HG03280 (cell line): ENCODE measurements around the gene MYCBPAP.

Experiments
- ATAC-seq: cut with Tn5 transposase; IDR thresholded peaks from one replicate; pipeline ENCODE4 v1.9.1; 2021; ENCODE audit warnings: mild to moderate bottlenecking, moderate library complexity; ENCODE audit not compliant: unreplicated experiment

MYCBPAP gene

DNA sequence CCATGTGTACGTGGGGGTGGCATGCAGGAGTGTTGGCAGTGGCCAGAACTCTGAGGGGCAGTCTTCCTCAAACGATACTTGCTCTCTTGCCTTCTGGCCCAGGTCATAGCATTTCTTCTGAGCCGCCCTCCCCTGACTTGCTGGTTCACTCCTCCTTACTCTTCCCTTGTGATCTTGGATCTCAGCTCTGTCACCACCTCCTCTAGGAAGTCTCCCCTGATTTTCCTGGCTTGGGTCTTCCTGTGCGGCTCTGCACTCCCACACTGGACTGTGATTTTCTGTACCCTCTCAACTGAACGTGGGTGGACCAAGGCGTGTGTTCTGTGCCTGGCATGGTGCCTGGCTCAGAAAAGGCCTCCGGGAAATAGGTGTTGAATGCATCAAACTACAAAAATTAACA is 27.2 kb downstream of the MYCBPAP start:
- no peak for ATAC-seq

DNA sequence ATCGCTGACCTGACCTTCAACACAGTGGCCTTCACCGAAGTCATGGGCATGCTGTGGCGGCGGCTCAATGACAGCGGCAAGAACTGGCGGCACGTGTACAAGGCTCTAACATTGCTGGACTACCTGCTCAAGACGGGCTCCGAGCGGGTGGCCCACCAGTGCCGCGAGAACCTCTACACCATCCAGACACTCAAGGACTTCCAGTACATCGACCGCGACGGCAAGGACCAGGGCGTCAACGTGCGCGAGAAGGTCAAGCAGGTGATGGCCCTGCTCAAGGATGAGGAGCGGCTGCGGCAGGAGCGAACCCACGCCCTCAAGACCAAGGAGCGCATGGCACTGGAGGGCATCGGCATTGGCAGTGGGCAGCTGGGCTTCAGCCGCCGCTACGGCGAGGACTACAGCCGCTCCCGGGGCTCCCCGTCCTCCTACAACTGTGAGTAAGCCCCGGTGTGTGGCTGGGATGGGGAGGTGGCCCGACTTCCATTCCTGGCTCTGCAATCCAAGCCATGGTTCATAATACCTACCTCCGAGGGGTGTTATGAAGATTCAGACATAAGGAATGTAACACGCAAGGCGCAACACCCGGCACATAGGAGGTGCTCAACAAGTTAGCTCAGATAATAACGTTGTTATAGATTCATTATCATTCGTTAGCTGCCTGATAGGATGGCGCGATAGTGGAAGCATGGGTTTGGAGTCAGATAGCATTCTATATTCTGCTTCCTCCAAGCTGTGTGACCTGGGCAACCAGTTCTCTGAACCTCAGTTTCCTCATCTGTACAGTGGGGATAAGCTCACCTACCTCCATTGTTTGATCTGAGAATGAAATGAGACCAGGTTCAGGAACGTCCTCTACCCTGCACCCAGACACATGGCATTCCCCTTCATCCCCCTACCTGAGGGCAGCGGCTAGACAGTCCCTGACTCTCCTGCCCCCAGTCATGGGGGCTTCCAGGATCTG is 28.7 kb downstream of the MYCBPAP start:
- no peak for ATAC-seq

DNA sequence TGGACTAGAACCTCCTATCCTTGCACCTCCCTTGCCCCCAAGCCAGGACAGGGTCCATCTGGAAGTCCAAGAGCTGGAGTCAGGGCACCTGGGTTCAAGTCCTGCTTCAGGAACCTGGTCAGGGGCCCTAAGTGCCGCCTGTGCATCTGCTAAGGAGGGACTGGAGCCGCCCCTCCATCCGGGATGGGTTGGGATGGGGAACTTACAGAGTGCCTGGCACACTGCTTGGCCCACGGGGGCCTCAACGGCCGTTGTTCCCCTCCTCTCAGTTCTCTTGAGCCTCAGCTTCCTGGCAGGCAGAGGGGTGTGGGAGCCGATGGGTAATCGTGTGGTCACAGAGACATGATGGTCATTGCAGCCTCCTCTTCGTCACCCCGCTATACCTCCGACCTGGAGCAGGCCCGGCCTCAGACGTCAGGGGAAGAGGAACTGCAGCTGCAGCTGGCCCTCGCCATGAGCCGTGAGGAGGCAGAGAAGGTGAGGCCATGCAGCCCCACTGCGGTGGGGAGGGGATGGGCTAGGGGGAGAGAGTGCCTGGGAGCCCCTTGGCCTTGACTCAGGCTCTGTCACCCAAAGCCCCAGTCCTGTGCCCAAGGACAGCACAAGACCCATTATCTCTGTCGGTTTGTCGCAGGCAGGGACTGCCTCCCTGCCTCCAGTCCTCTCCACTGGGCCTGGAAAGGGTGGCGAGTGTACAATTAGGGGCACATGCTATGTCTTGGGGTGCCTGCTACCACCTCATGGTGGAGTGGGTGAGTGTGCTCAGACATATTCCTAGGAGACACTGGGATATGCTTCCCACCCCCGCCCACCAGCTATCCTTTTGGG is 29.7 kb downstream of the MYCBPAP start:
- ATAC-seq: no peak

DNA sequence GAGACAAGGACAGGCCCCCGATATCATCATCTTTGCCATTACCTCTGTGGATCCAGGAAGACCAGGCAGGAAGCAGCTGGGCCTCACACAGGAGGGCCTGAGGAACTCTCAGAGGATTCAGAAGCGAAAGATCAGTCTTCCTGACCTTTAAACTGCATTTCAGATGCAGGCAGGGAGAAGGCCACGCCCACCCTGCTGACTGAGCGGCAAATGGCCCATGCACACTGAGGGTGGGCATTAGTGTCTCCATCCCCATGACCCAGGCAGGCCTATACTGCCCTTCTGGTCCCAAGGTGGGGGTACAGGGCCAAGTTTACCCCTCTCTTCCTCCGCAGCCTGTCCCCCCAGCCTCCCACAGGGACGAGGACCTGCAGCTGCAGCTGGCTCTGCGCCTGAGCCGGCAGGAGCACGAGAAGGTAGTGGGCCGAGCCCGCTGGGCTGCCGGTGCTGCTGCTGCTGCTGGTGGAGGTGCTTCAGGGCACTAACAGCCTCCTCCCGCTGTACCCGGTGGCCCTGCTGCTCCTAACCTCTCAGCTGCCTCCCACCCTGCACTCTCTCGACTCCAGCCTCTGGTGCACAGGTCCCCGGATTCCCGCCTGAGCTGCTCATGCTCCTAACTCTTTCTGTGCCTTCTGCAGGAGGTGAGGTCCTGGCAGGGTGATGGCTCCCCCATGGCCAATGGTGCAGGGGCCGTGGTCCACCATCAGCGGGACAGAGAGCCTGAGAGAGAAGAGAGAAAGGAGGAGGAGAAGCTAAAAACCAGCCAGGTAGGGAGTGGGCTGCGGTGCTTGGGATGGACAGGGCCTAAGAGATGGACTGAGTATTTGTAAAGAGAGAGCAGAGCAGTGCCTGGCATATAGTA is 30.5 kb downstream of the MYCBPAP start:
- ATAC-seq: no peak

DNA sequence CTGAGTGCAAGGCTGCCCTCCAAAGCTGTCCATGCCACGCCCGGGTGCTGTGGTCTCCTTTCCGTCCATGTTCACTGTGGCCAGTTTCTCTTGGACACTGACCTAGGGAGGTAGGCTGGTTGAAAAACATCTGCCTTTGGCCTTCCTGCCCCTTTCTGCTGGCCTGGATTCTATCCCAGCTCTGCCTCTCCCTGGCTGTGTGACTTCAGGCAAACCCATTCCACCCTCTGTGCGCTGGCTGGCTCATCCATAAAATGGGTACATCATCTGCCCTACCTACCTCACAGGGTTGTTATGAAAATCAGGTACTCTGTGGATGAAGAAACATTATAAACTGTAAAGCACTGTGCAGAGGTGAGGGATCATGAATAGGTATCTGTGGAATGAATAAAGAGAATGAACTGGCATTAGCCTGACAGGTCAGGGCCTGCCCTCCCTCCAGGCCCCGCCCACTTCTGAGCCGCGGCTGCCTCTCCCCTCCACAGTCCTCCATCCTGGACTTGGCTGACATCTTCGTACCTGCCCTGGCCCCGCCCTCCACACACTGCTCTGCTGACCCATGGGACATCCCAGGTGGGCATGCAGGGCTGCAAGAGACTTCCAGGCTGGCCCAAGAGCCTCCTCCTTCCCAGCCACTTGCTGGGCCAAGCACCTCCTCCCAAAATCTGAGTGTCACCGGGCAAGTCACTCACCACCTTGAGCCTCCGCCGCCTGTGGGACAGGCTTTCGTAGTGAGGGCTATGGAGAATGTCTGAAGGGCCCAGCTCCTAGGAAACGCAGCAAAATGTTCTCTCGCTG is 31.7 kb downstream of the MYCBPAP start:
- ATAC-seq: no peak

DNA sequence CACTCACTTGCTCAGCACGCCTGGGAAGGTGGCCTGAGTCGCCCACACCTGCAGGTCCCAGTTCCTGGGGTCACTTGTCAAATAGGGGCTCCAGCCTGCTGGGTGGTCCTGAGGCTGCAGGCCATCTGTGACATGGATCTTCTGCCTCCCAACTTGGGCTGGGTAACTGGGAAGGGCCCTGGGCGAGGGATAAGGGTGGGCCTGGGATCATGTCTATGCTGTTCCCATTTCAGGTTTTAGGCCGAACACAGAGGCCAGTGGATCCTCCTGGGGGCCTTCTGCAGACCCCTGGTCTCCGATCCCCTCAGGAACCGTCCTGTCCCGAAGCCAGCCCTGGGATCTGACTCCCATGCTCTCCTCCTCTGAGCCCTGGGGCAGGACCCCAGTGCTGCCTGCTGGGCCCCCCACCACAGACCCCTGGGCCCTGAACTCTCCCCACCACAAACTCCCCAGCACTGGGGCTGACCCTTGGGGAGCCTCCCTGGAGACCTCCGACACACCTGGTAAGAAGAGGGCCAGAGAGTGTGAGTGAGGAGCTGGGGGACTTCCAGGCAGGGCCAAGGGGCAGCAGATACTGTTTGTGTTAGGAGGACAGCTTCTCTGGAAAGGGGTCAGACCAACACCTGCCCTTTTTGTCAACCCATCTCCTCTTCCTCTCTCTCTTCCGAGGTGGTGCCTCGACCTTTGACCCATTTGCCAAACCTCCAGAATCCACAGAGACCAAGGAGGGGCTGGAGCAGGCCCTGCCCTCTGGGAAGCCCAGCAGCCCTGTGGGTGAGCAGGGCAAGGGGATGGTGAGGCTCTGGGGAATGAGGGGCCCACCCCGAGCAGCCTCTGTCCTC is 32.5 kb downstream of the MYCBPAP start:
- no peak for ATAC-seq

DNA sequence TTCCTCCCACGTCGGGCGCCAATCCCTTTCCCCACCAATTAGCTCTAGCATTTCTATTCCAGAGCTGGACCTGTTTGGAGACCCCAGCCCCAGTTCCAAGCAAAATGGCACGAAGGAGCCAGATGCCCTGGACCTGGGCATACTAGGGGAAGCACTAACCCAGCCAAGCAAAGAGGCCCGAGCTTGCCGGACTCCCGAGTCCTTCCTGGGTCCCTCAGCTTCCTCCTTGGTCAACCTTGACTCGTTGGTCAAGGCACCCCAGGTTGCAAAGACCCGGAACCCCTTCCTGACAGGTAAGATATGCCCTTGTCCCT is 33.1 kb downstream of the MYCBPAP start:
- no peak for ATAC-seq

DNA sequence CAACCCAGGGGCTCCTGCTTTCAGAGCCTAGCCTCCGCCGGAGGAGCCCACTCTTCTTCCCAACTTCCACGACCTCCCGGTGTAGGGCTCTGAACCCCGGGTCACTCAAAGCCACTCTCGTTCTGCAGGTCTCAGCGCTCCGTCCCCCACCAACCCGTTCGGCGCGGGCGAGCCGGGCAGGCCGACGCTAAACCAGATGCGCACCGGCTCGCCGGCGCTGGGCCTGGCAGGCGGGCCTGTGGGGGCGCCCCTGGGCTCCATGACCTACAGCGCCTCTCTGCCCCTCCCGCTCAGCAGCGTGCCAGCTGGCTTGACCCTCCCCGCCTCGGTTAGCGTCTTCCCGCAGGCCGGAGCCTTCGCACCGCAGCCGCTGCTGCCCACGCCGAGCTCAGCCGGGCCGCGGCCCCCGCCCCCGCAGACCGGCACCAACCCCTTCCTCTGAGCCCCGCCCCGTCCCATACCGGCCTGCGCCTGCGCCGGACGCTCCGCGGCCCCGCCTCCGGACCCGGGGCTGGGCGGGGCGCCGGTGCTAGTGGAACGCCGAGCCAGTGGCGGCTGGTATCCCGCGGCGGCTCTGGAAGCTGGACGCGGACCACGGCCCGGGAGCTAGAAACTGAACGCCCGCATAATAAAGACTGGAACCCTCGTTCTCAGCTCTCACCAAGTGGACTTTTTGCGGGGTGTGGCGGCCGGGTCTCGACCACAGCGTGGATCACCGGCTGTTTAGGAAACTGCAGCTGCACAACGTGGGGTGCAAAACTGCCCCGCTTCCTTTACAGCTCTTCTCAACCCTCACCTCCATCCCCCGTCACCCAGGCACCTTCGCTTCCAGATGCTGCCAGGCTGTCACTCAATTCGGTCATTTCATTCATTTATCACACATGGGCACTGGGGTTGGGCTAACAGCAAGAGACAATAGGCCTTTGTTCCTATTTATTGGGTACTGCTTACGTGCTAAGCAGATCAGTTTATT is 33.8 kb downstream of the MYCBPAP start:
- peak; percentile 84 for ATAC-seq

DNA sequence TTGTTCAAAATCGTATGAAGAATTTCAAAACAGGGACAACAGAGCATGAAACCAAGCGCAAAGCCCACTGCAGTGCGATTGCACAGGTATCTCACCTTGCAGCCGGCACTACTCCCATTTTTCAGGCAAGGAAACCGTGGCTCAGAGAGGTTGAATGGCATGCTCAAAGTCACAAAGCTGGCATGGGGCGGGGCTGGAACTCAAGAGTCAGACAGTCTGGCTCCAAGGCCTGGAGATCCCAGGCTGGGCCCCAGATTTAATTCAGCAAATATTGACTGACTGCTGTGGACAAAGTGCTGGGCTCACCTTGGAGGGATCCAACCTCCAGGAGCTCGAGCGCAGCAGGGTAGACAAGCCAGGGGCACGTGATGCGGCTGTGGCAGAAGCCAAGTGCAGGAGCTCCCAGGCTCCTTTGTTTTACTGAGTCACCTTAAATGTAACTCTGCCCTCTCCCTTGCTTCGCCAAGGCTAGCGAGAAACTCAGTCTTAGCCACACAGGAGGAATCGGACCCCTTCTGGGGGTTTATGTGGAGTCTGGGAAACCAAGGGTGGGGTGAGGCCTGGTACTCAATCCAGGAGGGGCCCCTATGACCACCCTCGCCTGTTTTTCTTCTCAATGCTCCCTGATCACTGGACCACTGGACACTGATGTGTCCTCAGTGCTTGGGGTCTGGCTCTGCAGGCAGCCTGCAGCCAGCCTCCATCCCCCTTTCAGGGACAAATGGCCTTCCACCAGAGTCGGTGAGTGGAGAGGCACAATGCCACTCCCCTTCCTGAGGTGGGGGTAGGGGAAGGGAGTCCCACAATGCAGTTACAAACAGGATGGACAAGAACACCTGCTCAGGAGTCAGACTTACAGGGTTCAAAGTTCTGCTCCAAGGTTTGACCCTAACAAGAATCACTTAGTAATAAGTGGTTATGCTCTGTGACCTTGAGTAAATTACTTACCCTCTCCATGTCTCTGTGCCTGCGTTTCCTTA is 34.8 kb downstream of the MYCBPAP start:
- ATAC-seq: no peak

DNA sequence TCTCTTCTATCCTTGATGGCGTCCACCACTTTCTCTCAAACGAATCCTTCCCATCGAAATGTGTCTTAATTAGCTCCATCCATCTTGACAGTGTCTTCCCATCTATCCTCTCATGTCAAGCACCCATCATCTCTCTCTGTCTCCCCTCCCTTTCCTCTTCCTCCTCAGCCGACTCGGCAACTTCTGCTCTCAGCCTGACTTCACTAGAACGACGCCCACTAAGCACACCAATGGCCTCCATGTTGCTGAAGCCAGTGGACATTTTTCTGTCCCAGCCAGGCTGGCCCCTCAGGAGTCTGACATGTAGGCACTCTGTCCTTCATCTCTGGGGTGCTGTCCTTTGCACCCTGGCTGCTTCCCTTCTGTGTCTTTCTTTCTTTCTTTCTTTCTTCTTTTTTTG is 36.3 kb downstream of the MYCBPAP start:
- no peak for ATAC-seq

DNA sequence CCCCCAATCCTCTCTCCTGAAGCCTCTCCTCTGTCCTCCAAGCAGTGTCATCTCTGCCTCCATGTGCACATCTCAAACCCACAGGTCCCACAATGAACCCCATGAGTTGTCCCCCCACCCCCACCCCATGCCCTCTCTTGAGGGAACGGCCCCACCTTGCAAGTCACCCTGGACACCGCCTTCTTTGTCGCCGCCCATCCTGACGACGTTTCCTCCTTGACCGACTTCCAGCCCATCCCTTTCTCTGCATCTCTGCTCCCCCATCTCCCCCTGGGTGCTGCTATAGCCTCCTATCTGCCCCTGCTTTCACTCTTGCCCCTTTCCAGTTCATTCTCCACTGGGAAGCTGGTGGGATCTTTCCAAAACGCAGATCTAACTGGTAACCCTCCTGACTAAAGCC is 37.1 kb downstream of the MYCBPAP start:
- ATAC-seq: no peak

DNA sequence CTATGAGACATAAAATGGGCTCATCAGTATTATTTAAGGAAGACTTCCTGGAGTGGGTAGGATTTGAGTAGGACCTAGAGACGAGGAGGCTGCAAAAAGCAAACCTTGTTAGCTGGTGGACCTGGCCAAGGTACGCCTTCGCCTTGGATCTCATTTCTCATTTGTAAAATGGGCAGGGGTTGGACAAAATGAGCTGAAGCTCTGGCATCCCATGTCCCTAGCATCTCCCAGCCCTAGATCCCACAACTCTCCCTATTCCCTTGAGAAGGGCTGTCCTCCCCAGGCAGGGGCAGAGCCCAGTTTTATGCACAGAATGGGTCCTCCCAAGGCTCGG is 38.4 kb downstream of the MYCBPAP start:
- ATAC-seq: no peak

DNA sequence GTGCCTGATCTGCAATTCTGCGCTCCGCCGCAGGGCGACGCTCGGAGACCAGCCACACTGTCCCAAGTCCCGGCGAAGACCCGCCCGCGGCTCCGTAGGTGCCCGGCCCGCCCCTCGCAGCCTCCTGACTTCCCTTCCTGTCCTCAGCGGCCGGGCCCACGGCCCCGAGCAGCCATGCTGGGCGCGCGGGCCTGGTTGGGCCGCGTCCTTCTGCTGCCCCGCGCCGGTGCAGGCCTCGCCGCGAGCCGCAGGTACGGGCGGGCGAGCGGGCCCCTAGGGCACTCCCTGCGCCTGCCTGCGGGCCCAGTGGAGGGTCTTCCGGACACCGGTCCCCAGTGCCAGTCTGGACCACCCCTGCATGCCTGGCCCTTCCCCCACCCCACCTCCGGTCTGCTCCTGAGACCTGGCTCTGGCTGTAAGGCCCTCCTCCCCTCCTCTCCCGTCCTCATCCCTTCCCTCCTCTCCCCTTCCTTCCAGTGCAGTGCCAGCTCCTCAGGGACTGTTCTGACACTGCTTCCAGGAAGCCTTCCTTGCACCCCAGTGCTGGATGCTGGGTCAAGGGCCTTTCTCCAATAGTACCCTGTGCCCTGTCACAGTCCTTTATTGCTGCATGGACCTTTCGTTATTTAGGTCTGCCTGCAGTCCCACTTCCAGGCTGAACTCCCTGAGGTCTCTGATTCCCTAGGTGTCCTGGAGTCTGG is 38.9 kb downstream of the MYCBPAP start, which contains the start of gene SPATA20:
TSS of gene SPATA20 (plus strand) at position 140 of the 701 bp plus-strand sequence. CDS start at position 175, 35 bp downstream.
- ATAC-seq: peak; percentile 68

DNA sequence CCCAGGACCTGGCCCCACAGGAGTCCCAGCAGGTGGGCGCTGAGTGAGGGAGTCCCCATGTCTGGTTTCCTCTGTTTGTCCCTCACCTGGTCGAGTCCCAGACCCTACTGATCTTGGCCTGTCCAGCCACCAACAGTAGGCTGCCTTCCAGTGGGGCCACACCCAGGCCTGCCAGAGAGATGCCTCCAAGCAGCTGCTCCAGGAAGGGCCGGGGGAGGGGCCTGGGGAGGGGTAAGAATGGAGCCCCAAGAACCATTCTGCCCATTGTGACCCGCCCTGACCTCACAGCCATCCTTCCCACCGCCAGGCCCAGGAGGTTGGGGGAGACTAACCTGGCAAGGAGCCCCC is 39.5 kb downstream of the MYCBPAP start:
- no peak for ATAC-seq

DNA sequence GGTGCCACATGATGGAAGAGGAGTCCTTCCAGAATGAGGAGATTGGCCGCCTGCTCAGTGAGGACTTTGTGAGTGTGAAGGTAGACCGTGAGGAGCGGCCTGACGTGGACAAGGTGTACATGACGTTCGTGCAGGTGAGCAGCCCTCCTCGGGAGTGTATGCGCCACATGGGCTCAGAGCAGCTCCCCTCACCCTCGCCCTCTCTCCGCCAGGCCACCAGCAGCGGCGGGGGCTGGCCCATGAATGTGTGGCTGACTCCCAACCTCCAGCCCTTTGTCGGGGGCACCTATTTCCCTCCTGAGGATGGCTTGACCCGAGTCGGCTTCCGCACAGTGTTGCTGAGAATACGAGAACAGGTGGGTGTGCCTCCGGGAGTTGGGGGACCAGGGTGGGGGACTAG is 40.6 kb downstream of the MYCBPAP start:
- no peak for ATAC-seq

DNA sequence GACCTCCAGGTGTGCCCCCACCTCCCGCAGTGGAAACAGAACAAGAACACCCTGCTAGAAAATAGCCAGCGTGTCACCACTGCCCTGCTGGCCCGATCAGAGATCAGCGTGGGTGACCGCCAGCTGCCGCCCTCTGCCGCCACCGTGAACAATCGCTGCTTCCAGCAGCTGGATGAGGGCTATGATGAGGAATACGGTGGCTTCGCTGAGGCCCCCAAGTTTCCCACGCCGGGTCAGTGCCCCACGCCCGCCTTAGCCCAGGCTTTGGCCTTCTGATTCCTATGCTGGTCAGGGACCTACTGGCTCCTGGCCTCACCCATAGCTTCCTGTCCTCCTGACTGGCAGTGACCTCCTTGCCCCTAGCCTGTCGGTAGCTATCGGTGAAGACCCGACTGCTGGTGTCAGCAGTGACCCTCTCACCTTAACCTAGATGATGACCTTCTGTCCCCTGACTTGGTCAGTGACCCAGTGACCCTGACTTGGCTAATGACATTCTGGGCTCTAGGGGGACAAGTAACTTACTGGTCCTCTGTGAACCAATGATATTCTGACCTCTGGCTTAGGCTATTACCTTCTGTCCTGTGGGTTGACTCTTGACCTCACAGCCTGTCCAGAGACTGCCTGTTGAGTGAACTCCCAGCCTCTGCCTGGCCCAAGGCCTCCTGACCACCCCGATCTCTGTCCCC is 41.2 kb downstream of the MYCBPAP start:
- no peak for ATAC-seq
